GM12891 (cell line): Measurements from ENCODE around the gene ARRDC5.

Source experiments
- PAX5 ChIP-seq: IDR thresholded peaks from 2 replicates; pipeline ENCODE4 v1.6.1; 2011; ENCODE audit warnings: low read length, moderate library complexity, mild to moderate bottlenecking; ENCODE audit not compliant: insufficient read depth, severe bottlenecking
- POLR2A ChIP-seq: IDR thresholded peaks from 2 replicates; pipeline ENCODE4 v1.6.1; 2011; ENCODE audit warnings: low read depth, low read length, control low read depth
- POLR2AphosphoS5 ChIP-seq: IDR thresholded peaks from 2 replicates; pipeline ENCODE4 v1.6.1; 2011; ENCODE audit warnings: low read depth, low read length, control low read depth
- POU2F2 ChIP-seq: IDR thresholded peaks from 2 replicates; pipeline ENCODE4 v1.6.1; 2011; ENCODE audit warnings: low read depth, mild to moderate bottlenecking, control low read depth, low read length, moderate library complexity

- TF ChIP-seq POLR2A (no peak), PAX5 (no peak), POLR2AphosphoS5 (no peak), POU2F2 (no peak)
Observed at GRCh38 chr19:4859697-4860096, 43.0 kb downstream of the ARRDC5 start.
